NCI-H146 treated with DMSO at 0.1 percent for 48 hours (cell line): ENCODE results near the gene FOXP2.

Experiments
- DNase-seq: peaks from one replicate; lab custom pipeline; 2025; ENCODE audit not compliant: unreplicated experiment; lab: John Stamatoyannopoulos, UW

Gene FOXP2

DNA sequence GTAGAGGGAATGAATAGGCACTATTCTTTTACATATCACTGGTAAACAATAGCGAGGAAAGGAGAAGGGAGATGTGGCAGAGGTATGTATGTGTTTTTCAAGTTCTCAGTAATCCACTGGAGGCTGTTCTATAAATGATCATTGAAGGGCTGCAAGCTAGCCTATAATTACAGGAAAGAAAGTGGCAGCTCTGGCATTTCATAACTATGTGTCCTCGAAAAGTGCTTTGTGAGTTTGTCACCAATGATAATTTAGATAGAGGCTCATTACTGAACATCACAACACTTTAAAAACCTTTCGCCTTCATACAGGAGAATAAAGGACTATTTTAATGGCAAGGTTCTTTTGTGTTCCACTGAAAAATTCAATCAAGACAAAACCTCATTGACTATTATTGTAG, 235.1 kb downstream of the FOXP2 start:
- peak; percentile 39 for DNase-seq

- DNase-seq = no peak
Observed at GRCh38 chr7:114650491-114650890, 235.9 kb downstream of the FOXP2 start.

DNA sequence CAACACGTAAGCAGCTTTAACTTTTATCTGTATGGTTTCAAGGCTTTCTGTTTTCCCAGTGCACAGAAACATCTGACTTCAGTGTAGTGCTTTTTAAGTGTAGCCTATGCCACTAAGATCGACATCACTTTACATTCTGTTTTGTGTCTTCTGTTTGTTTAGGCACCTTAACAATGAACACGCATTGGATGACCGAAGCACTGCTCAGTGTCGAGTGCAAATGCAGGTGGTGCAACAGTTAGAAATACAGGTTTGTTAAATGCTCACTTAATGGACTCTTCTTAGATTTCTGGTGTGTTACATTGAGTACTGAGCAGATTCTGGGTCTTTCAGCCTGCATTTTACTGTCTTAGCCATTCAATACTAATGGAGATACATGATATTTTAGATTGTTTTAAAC, 237.4 kb downstream of the FOXP2 start:
- peak; percentile 35 for DNase-seq

DNA sequence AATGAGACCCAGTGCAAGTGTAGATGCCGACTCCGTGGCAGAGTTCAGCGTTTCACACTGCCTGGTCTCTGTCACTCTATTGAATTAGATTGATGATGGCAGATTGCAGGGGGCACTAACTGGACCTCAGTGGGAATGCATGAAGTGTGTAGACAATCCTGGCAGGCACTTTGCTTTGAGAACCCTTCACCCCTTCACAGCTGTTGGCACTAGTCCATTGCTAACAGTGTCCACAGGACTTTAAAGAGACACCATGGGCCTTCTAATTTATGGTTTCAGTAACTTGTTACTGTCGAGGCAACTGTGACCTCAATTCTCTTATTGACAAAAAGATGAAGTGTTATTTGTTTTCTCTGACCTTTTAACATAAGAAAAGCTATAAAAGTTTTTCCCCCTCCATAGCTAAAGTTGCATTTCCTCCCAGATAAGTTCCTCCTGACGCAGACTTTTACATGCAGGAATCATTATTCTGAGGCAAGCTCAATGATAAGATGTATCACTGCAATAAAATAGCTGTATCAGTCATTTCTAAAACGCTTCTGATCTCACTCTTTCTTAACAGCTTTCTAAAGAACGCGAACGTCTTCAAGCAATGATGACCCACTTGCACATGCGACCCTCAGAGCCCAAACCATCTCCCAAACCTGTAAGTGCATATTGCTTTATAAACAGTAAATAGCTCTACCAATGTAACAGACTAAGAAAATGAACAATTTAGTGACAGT, 238.9 kb downstream of the FOXP2 start:
- DNase-seq = no peak

DNA sequence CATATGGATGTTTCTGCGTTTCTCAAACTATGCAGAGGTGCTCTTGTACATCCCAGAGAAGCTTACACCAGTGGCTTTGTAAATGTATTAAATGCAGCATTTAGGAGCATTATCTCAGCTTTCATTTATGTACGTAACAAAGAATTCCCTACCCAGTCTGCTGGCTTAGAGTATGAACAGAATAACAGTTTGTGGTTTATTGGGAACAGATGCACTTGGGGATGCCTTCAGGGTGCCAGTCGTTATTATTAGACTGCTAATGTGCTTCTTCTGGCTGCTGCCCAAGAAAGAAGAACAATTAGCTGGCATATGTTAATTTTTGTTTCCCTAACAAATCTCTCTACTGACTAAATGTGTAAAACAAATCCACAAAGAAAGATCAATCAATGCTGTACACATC, 241.9 kb downstream of the FOXP2 start:
- DNase-seq = peak; percentile 69

DNA sequence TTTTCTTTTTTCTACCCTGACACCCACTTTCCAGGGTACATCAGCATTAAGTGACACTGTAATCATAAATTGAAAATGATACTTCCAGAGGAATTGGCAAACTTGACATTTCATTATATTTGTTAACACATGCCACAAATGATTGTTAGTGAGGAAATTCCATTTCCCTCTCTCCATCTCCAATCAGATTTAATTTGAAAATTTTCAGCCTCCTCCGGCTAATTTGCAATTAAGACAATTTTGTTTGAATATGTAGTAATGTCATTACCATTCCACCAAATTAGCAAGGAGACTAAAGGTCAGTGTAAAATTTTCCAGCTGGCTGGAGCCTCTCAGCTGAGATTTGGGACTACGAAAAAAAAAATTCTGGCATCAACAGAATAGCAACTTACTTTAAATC, 242.7 kb downstream of the FOXP2 start:
- DNase-seq = no peak

GRCh38 chr7:114658216-114658615, 243.6 kb downstream of the FOXP2 start:
- no peak for DNase-seq

GRCh38 chr7:114659409-114660125, 245.0 kb downstream of the FOXP2 start:
- DNase-seq = no peak

GRCh38 chr7:114660126-114660486, 245.5 kb downstream of the FOXP2 start:
- peak; percentile 94 for DNase-seq

- no peak for DNase-seq
Observed at GRCh38 chr7:114660753-114661152, 246.1 kb downstream of the FOXP2 start.

GRCh38 chr7:114662002-114662677, 247.5 kb downstream of the FOXP2 start:
- peak; percentile 30 for DNase-seq

- DNase-seq = peak; percentile 38
Observed at GRCh38 chr7:114663502-114663901, 248.9 kb downstream of the FOXP2 start.

- no peak for DNase-seq
Observed at GRCh38 chr7:114670676-114671075, 256.1 kb downstream of the FOXP2 start.

DNA sequence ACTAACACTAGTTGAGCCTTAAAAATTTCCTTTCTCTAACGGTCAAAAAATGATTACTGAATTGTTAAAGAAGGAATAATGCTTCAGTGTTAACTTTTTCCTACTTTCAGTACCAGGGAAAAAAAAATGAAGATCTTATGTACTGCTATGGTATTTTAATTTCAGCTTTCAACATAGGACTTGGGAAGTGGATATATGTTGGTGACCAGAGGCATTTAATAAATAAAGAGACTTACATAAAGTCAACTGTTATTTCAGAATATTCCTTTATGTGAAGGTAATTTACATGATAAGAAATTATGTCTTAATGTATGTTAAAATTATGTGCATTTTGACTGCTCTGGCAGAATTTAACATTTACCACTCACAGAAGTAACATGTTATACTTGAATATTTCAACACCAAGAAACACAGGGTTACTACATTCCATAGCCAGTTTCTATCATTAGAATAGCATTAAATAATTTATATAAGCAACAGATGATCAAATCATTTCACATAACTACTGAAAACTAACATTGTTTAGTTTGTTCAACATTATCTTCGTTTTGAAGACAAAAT, 257.0 kb downstream of the FOXP2 start:
- DNase-seq = no peak

DNA sequence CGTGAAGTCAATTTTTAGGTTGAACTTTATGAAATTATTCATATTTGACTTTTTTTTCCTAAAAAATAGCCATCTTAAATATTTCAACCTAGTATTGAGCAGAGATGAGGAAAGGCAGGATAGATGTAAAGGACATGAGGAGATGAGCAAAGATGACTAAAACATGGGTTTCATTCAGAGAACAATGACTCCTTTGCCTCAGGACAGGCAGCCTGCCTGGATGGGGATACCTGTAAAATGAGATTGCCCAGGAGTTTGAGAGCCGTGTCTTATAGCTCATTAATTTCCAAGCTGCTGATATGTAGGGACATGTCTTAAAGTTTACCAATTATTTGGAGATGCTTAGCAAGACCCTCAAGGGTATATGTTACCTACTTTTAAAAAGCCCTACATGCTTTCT, 263.5 kb downstream of the FOXP2 start:
- no peak for DNase-seq

DNA sequence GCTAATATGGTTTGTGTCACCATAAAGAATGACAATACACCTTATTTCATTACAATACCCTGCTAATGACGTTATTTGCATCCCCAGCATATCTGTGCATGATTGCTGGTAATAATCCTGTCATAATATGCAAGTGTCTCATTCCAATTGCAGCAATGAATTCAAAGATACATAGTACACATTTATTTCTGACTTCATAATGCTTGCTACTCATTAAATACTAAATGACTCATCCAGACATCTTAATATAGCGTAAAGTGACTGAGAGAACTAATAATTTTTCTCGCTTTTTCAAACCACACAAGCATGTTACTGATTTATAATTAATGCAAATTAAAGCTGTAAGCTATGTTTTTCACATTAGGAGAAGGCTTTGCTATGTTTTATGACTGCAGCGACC, 272.6 kb downstream of the FOXP2 start:
- no peak for DNase-seq

- DNase-seq = no peak
Observed at GRCh38 chr7:114688443-114689055, 273.9 kb downstream of the FOXP2 start.

- no peak for DNase-seq
Observed at GRCh38 chr7:114689406-114689805, 274.8 kb downstream of the FOXP2 start.

- DNase-seq = no peak
Observed at GRCh38 chr7:114691605-114692004, 277.0 kb downstream of the FOXP2 start.

DNA sequence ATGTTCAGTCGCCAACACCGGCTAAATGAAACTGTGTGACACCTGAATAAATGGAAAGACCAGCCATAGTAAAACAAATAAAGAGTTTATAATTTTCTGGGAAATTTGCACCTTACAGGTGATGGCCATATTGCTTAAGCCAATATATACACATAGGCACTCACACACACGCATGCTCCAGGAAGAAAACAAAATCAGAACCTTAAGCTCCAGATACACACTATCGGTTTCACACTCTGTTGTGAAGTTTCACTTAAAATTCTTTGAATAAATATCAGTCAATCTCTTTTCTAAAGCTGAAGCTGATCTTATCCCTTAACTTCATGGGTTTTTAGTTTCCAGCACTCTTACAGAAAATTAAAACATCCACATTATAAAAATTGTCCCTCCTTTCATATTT, 280.6 kb downstream of the FOXP2 start:
- no peak for DNase-seq

- no peak for DNase-seq
Observed at GRCh38 chr7:114700247-114700928, 285.8 kb downstream of the FOXP2 start.
